GM13976 (cell line): ENCODE data around the gene PHOSPHO1.

Experiments used
- DNase-seq: peaks from one replicate; pipeline ENCODE4 v3.0.0; 2012; ENCODE audit warnings: low spot score
- CTCF ChIP-seq: IDR thresholded peaks from 2 replicates; pipeline ENCODE4 v1.5.1; 2012; ENCODE audit warnings: borderline replicate concordance, mild to moderate bottlenecking; ENCODE audit not compliant: insufficient read depth; ENCODE audit errors: extremely low read depth, missing control alignments, control extremely low read depth
- in situ Hi-C: fragments of 300-500 bp; cut with MboI; formaldehyde crosslinking; loops from one replicate; pipeline ENCODE4 v1.12.0; 2022; ENCODE audit warnings: low sequenced_read_pairs, mixed read lengths, inconsistent platforms; ENCODE audit not compliant: unreplicated experiment

Gene PHOSPHO1

GRCh38 chr17:49226771-49227435 lies 3.7 kb downstream of the PHOSPHO1 start:
- TF ChIP-seq CTCF, result no peak
- in situ Hi-C loops, result loop anchor here (5.0 kb wide), 1 partner anchor 40 kb away; no protein-coding TSS in a partner anchor
- DNase-seq, result no peak

DNA sequence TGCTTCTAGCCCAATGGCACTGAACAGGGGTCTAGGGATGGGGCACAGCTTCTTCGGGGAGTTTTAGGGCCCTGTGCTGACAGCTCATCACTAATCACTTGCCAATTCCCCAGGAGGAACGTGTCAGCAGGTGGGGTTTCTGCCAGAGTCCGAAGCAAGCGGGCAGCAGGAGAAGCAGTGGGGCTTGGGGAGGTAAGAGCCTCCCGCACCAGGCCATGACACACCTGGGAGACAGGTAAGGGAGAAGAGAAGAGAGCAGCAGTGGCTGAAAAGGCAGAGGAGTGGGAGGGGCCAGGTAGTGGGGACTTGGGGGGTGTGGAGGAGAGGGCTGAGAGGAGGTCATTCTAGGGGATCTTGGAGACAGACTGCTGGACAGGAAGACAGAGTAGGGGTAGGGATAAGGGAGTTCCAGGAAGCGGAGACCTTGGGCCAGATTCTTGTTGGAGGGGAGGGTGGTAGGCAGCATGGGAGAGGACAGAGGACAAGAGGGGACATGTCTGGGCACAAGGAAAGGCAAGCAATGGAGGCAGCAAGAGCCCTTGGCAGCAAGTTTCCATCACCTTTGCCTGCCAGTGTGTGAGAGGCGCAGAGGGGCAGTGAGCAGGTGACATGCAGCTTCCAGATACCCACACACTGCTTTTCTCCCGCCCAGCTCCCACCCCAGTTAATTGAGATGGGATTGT lies 4.9 kb downstream of the PHOSPHO1 start:
- no peak for DNase-seq
- in situ Hi-C loops, result loop anchor here (5.0 kb wide), 1 partner anchor 38 kb away; no protein-coding TSS in a partner anchor
- no peak for TF ChIP-seq CTCF

GRCh38 chr17:49224997-49225337 lies 5.6 kb downstream of the PHOSPHO1 start:
- no peak for DNase-seq
- no peak for TF ChIP-seq CTCF
- in situ Hi-C loops, result loop anchor here (5.0 kb wide), 1 partner anchor 38 kb away; no protein-coding TSS in a partner anchor

DNA sequence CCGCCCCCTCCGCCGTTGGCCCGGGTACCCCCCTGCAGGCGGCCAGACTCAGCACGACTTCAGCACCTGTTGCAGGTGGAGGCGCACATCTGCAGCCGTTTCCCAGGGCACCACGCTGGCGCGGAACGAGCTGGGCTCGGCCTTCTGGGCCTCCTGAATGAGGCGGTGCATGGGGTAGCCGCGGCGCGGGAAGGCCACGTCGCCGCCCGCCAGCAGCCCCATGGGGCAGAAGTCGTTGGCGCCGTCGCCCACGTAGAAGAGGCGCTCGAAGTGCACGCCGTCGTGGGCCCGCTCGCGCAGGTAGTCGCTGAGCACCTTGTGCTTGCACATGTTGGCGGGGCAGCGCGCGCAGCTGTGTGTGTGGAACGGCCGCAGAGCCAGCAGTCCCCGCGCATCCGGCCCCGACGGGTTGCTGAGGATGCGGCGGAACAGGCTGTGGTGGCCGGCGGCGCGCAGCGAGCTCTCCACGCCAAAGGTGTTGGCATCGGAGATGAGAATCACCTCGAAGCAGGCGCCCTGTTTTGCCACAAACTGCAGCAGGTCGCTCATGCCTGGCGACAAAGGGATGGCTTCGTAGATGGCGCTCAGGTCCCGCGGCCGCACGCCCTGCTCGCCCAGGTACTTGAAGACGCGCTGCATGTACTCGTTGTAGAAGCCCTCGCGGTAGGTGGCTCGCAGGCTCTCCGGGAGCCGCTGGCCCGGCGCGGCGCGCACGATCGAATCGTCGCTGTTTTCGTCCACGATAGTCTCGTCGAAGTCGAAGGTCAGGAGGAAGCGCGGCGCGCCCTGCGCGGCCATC lies 6.2 kb downstream of the PHOSPHO1 start:
- DNase-seq, result no peak
- no peak for TF ChIP-seq CTCF
- in situ Hi-C loops, result no loop called here

- TF ChIP-seq CTCF, result peak; percentile 81
- peak; percentile 76 for DNase-seq
- in situ Hi-C loops, result no loop called here
Measured at GRCh38 chr17:49223517-49224197, 6.9 kb downstream of the PHOSPHO1 start.

- no peak for DNase-seq
- in situ Hi-C loops, result no loop called here
- no peak for TF ChIP-seq CTCF
Measured at GRCh38 chr17:49223168-49223516, 7.4 kb downstream of the PHOSPHO1 start.
